Psoas muscle (tissue), 8 donors: ENCODE results near the gene CUBN. TPM values are rescaled to one million over a fixed set of nuclear protein-coding genes. Genes with fewer than 3 reads are reported as not detected.

Experiments
- ATAC-seq, 4 donors: fragments of 200-7000 bp; cut with Tn5 transposase; one replicate each; pipeline ENCODE4 v1.9.1; 2020; ENCODE audit warnings: moderate library complexity in 3 of 4, mild to moderate bottlenecking in 2 of 4
- DNase-seq, 2 donors: peaks; one replicate each; pipeline ENCODE4 v3.0.0-alpha.2; 2020
- H3K27ac ChIP-seq: fragments of 200-600 bp; one replicate; pipeline ENCODE4 v1.8.0; 2022
- H3K27me3 ChIP-seq, 3 donors: fragments of 200-600 bp in 1 of 3; one replicate each; pipeline versions ENCODE4 v1.6.1 to v1.8.0; 2013 to 2022; ENCODE audit warnings: low read length in 2 of 3, mild to moderate bottlenecking in 2 of 3, moderate library complexity in 1 of 3; ENCODE audit not compliant: insufficient read depth in 3 of 3
- H3K36me3 ChIP-seq, 2 donors: fragments of 200-600 bp in 1 of 2; one replicate each; pipeline versions ENCODE4 v1.6.1 to v1.8.0; 2013 to 2022; ENCODE audit warnings: low read depth in 1 of 2, mild to moderate bottlenecking in 1 of 2, moderate library complexity in 1 of 2; ENCODE audit not compliant: insufficient read depth in 1 of 2
- H3K4me1 ChIP-seq: fragments of 200-600 bp; one replicate; pipeline ENCODE4 v1.8.0; 2022
- H3K4me3 ChIP-seq: fragments of 200-600 bp; one replicate; pipeline ENCODE4 v1.8.0; 2022; ENCODE audit warnings: mild to moderate bottlenecking
- H3K9me3 ChIP-seq: fragments of 200-600 bp; one replicate; pipeline ENCODE4 v1.8.0; 2022
- CTCF ChIP-seq: fragments of 200-600 bp; IDR thresholded peaks from one replicate; pipeline ENCODE4 v1.8.0; 2022; ENCODE audit warnings: antibody characterized with exemption
- WGBS, 3 donors: extraction: QIAGEN DNeasy Blood & Tissue Kit; methylation state at CpG; one replicate each; pipeline versions ENCODE4 v1.1.6 to v1.1.7; 2013; 5-methylcytosine and 5-hydroxymethylcytosine counted together
- intact Hi-C, 2 donors: fragments of 100-400 bp; cut with DNase I; formaldehyde crosslinking; loops; one replicate each; pipeline versions ENCODE4 v1.11.0 to v1.14.2; 2022
- polyA plus RNA-seq, 3 donors: library from polyadenylated mRNA; stranded (reverse); fragments of 200-250 nt; gene quantifications; one replicate each; pipeline ENCODE4 v1.2.3, GENCODE V29; 2013
- total RNA-seq, 4 donors: library from RNA; stranded (reverse); fragmentation: NEBNext Ultra II Directional in 2 of 4; extraction: Animal tissue kit (Norgen Biotek cat#: 25700) in 2 of 4; gene quantifications; one replicate each; pipeline versions ENCODE4 v1.2.1 to v1.2.4, GENCODE V29; 2021 to 2023
- donor health status: healthy with polysubstance abuse.
- donor health status: DM: no; HTN: no; CAD: no; lungs with moderate emphysema.
- donor health status: Bipolar disorder and iron deficiency.
- donor health status: healthy.
- donor health status: DM: yes; HTN: yes; CAD: no.
- donor health status: DM: no; HTN: no; CAD: no.
- donor health status: DM: no; HTN: no; CAD: no.
- donor health status: DM: yes; HTN: yes; CAD: no.

The CUBN gene
- total and polyA plus RNA-seq, 7 donors, result 0.07 to 1.1 (median 0.22) TPM

GRCh38 chr10:17004801-17005380 lies 124.7 kb downstream of the CUBN start:
- Histone ChIP-seq H3K4me1 (peaks cover 8% of the 10 kb centered on the region), H3K4me3 (no peak overlapping the region), H3K27ac (no peak overlapping the region), H3K27me3 (no peaks in the 10 kb centered on the region), H3K36me3 (no peaks in the 10 kb centered on the region), H3K9me3 (no peaks in the 10 kb centered on the region)
- WGBS, 3 donors, result 97 to 99% (median 97%) methylated on average over 6 of the region's 6 CpGs
- ATAC-seq (no peak), DNase-seq (no peak)
- intact Hi-C loops, result no loop called here
- no peak for TF ChIP-seq CTCF

DNA sequence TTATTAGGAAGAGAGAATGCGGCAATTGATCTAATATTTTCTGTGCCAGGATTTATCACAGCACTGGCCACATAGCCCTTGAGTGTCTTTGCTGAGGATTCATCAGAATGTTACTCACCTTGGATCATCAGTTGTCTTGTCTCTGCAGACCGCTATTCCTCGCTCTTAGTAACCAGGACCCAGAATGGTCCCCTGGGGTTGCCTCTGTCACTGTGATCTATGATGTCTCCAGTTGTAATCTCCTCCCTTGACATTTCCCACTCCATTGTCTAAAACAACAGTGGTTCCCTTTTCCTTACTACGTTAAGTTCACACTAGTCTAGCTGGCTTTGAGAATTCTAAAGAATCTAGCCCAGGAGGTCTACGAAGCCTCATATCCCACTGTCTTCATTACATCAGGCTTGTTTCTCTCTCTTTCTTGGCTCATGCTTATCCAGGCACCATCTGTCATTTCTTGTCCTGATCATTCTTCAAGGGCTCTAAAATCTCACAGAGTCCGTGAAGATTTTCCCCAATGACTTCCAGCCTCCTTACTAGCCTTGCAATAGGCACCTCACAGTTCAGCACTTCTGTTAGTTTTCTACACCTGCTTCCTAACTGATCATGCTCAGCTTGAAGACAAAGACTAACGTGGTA lies 125.8 kb downstream of the CUBN start:
- Histone ChIP-seq H3K4me1 (peaks cover 3% of the 10 kb centered on the region), H3K36me3 (no peaks in the 10 kb centered on the region), H3K9me3 (no peaks in the 10 kb centered on the region), H3K27ac (peak overlapping the region; percentile 50), H3K27me3 (no peaks in the 10 kb centered on the region), H3K4me3 (no peak overlapping the region)
- WGBS, 3 donors, result 42 to 56% (median 44%) methylated on average over 7 of the region's 7 CpGs
- DNase-seq (no peak), ATAC-seq (no peak)
- intact Hi-C loops, result no loop called here
- TF ChIP-seq CTCF, result no peak

- Histone ChIP-seq H3K27me3 (no peaks in the 10 kb centered on the region), H3K9me3 (no peaks in the 10 kb centered on the region), H3K27ac (peak overlapping the region; percentile 50), H3K36me3 (no peaks in the 10 kb centered on the region), H3K4me3 (no peak overlapping the region), H3K4me1 (peaks cover 3% of the 10 kb centered on the region)
- no peak for TF ChIP-seq CTCF
- 35 to 46% (median 44%) methylated on average over 7 of the region's 7 CpGs for WGBS, 3 donors
- intact Hi-C loops, result no loop called here
- ATAC-seq (peak in 1 of 4 donors; percentile 35), DNase-seq (no peak)
Measured at GRCh38 chr10:17003151-17003550, 126.5 kb downstream of the CUBN start.

GRCh38 chr10:17001961-17002749 lies 127.5 kb downstream of the CUBN start:
- 20 to 30% (median 28%) methylated on average over 8 of the region's 8 CpGs for WGBS, 3 donors
- peaks cover 3% of the 10 kb centered on the region for H3K4me1 ChIP-seq
- intact Hi-C loops, result no loop called here

More at GRCh38 chr10:17001961-17002749, 127.5 kb downstream of the CUBN start:
- peak; percentile 38 to 71 for DNase-seq
- Histone ChIP-seq H3K36me3 (no peaks in the 10 kb centered on the region), H3K27me3 (no peaks in the 10 kb centered on the region), H3K9me3 (no peaks in the 10 kb centered on the region), H3K27ac (peak overlapping the region; percentile 58), H3K4me3 (no peak overlapping the region)
- ATAC-seq, result peak; percentile 54 to 79 (median 68)
- TF ChIP-seq CTCF, result no peak
